ENCODE results near the gene AURKAIP1.

Gene AURKAIP1

GRCh38 chr1:1402072-1402900 is 27.3 kb upstream of the AURKAIP1 start:
- TF ChIP-seq, protein P1, sequence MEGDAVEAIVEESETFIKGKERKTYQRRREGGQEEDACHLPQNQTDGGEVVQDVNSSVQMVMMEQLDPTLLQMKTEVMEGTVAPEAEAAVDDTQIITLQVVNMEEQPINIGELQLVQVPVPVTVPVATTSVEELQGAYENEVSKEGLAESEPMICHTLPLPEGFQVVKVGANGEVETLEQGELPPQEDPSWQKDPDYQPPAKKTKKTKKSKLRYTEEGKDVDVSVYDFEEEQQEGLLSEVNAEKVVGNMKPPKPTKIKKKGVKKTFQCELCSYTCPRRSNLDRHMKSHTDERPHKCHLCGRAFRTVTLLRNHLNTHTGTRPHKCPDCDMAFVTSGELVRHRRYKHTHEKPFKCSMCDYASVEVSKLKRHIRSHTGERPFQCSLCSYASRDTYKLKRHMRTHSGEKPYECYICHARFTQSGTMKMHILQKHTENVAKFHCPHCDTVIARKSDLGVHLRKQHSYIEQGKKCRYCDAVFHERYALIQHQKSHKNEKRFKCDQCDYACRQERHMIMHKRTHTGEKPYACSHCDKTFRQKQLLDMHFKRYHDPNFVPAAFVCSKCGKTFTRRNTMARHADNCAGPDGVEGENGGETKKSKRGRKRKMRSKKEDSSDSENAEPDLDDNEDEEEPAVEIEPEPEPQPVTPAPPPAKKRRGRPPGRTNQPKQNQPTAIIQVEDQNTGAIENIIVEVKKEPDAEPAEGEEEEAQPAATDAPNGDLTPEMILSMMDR (conservative IDR thresholded peaks at IDR 0.05), result peak; percentile 72
- peak overlapping the region; percentile 95; the same call in 1 of the 2 replicates for H3K27ac ChIP-seq

DNA sequence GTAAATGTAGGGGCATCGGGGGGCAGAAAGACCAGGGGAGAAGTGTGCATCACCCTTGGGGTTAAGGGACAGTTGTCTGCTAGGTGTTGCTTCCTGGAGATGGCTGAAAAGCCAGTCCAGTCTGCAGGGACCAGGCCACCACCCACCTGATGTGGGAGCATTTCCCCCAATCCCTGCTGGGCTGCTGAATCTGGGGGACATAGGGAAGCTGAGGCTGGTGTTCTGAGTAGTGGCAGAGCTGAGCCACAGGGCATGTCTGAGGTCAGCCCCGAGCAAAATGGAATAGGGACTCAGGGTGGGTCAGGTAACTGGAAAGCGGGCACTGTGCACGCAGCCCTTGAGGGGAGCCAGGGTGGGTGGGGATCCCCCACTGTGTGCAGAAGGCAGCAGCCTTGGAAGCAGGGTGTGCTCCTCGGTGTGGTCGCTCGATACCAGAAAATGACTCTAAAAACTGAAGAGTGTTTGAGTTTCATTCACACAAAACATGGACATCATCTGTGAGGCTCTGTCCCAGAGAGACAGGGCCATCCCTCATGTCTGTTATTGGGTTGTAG is 26.5 kb upstream of the AURKAIP1 start:
- peak overlapping the region; percentile 95 for H3K27ac ChIP-seq
- TF ChIP-seq, protein P1 (conservative IDR thresholded peaks at IDR 0.05), result no peak

DNA sequence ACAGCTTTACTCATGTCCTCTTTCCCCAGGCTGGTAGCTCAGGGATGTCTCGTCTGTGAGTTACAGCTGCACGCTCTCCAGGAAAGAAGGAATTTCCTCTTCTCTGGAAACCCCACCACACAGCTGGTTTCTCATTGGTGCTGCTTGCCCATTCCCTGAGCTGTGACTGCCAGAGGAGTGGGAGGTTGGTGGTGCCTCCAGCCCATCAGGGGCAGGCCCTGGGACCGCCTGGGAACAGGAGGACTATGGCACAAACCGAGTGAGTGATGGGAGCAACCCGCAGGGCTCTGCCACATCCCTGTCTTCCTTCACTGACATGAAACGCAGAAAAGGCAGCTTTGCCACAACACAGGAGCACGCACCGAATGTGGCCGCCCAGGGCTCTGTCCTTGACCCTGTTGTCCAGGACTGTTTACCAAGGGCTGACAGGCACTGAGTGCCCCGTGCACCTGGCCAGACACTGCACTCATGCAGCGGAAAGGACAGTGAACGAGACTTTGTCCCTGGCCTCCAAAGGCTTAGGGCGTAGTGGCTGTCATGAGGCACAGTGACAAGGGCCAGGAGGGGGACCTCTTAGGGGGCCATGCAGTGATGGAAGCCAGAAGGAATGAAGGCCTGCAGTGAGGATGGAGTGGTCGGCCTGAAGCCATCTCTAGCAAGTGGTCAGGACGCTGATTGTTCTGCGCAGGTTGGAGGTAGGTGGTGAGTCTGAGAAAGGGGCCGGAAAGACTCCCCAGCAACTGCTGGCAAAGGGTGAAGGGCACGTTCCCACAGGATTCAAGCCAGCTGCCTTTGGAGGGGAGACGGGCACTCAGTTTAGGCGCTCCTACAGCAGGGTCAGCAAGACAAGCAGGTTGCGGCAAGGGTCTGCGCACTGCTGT is 25.8 kb upstream of the AURKAIP1 start:
- TF ChIP-seq, protein P1 (conservative IDR thresholded peaks at IDR 0.05), result no peak
- peak overlapping the region; percentile 95 for H3K27ac ChIP-seq

GRCh38 chr1:1399872-1400575 is 25.0 kb upstream of the AURKAIP1 start:
- TF ChIP-seq, protein P1 (conservative IDR thresholded peaks at IDR 0.05), result no peak
- H3K27ac ChIP-seq, result peak overlapping the region; percentile 95

DNA sequence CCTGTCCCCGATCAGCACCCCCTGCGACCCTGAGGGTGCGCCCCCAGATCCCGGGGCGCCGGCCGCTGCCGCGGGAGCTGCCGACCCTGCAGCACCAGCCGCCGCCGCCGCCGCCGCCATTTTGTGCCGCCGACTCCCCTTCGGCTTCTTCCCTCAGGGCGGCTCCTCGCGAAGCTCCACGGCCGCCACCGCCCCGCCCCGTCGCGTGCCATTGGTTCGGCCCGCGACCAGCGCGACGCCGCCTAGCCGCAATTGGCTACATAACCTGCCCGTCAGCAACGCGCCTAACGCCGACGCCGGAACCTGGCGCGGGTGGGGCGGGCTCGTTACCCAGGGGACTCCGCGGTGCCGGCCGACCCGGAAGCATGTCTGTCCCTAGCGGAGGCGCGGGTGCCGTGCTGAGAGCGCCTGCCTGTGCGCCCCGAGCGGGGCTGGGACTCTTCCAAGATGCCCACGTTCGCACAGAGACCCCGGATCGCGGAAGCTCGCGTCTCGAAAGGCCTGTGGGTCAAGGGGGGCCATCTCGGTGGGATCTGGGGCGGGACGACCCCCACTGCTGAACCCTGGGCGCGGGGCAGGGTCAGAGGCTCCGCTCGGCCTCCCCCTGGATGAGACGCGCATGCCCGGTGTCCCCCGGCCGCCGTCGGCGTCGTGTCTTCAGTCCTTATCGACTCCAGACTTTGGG is 24.3 kb upstream of the AURKAIP1 start, which contains the start of gene CCNL2:
CCNL2 (minus strand) TSS at position 149 of the 685 bp plus-strand sequence; CDS start at position 120, 29 bp downstream.
- H3K27ac ChIP-seq, result peak within 1 kb of the TSS; percentile 95
- TF ChIP-seq, protein P1 (conservative IDR thresholded peaks at IDR 0.05), result peak; percentile 75

GRCh38 chr1:1398677-1399186 is 23.7 kb upstream of the AURKAIP1 start:
- H3K27ac ChIP-seq, result peak overlapping the region; percentile 95
- TF ChIP-seq, protein P1 (conservative IDR thresholded peaks at IDR 0.05), result no peak
